Breast epithelium (tissue), 4 donors: ENCODE measurements around the gene PPP6C. TPM values are rescaled to one million over a fixed set of nuclear protein-coding genes. Genes with fewer than 3 reads are reported as not detected.

ENCODE experiments used
- DNase-seq, 2 donors: peaks; one replicate each; pipeline ENCODE4 v3.0.0-alpha.2; 2019; ENCODE audit warnings: low spot score in 2 of 2
- H3K27ac ChIP-seq, 2 donors: fragments of 200-600 bp; sonication (generic) in 1 of 2; one replicate each; pipeline ENCODE4 v1.5.1; 2016 to 2019; ENCODE audit warnings: mild to moderate bottlenecking in 1 of 2
- H3K27me3 ChIP-seq, 2 donors: fragments of 200-600 bp; sonication (generic) in 1 of 2; one replicate each; pipeline versions ENCODE4 v1.5.1 to v1.6.0; 2017 to 2019; ENCODE audit warnings: control low read depth in 1 of 2, mild to moderate bottlenecking in 1 of 2
- H3K36me3 ChIP-seq: fragments of 200-600 bp; one replicate; pipeline ENCODE4 v1.5.1; 2019
- H3K4me1 ChIP-seq, 2 donors: fragments of 200-600 bp; sonication (generic); one replicate each; pipeline ENCODE4 v1.5.1; 2016 to 2019; ENCODE audit warnings: control low read depth in 1 of 2
- H3K4me3 ChIP-seq, 3 donors: fragments of 200-600 bp; sonication (generic); 1 replicate in 2 of 3; 2 replicates in 1 of 3; pipeline ENCODE4 v1.5.1; 2016 to 2019; ENCODE audit warnings: mild to moderate bottlenecking in 3 of 3, moderate library complexity in 2 of 3
- H3K9me3 ChIP-seq, 2 donors: fragments of 200-600 bp; sonication (generic) in 1 of 2; one replicate each; pipeline ENCODE4 v1.5.1; 2016 to 2019; ENCODE audit warnings: control low read depth in 1 of 2
- CTCF ChIP-seq, 3 donors: fragments of 450-650 bp; IDR thresholded peaks; one replicate each; pipeline ENCODE4 v1.5.1; 2016 to 2017; ENCODE audit warnings: antibody characterized with exemption in 3 of 3, mild to moderate bottlenecking in 3 of 3, moderate library complexity in 3 of 3
- POLR2A ChIP-seq: fragments of 450-650 bp; IDR thresholded peaks from one replicate; pipeline ENCODE4 v1.6.1; 2016; ENCODE audit warnings: antibody characterized with exemption, mild to moderate bottlenecking, moderate library complexity
- POLR2AphosphoS5 ChIP-seq, 3 donors: sonication (generic); formaldehyde crosslinking; IDR thresholded peaks; one replicate each; pipeline ENCODE4 v1.6.1; 2017; ENCODE audit warnings: antibody characterized with exemption in 3 of 3
- intact Hi-C: fragments of 100-400 bp; cut with DNase I; formaldehyde crosslinking; loops from one replicate; pipeline ENCODE4 v1.15.1; 2023; ENCODE audit warnings: low total_unique reads
- total RNA-seq, 3 donors: library from RNA; depleted of rRNA; stranded (reverse); fragments of >200 nt; gene quantifications; one replicate each; pipeline ENCODE4 v1.1.0, GENCODE V29; 2016

PPP6C gene
- total RNA-seq, 3 donors from 2014 or later: 34.4 to 50.2 (median 42.1) TPM

GRCh38 chr9:125150349-125151245, 39.0 kb downstream of the PPP6C start:
- no peak overlapping the region for H3K4me3 ChIP-seq
- no peaks in the 10 kb centered on the region for H3K4me1 ChIP-seq
- H3K9me3 ChIP-seq: no peaks in the 10 kb centered on the region
- no peaks in the 10 kb centered on the region for H3K27me3 ChIP-seq
- intact Hi-C loops: no loop called here
- H3K36me3 ChIP-seq: no peaks in the 10 kb centered on the region
- DNase-seq: no peak
- no peak overlapping the region for H3K27ac ChIP-seq
- no peak for TF ChIP-seq CTCF (IDR thresholded peaks at IDR 0.05)
- TF ChIP-seq POLR2AphosphoS5 (IDR thresholded peaks at IDR 0.05): no peak
- TF ChIP-seq POLR2A: no peak

- TF ChIP-seq POLR2AphosphoS5 (IDR thresholded peaks at IDR 0.05) (no peak), POLR2A (no peak), CTCF (IDR thresholded peaks at IDR 0.05) (no peak)
- Histone ChIP-seq H3K27ac (no peak overlapping the region), H3K4me1 (no peaks in the 10 kb centered on the region), H3K27me3 (no peaks in the 10 kb centered on the region), H3K4me3 (no peak overlapping the region), H3K36me3 (no peaks in the 10 kb centered on the region), H3K9me3 (no peaks in the 10 kb centered on the region)
- no peak for DNase-seq
- intact Hi-C loops: no loop called here
Observed at GRCh38 chr9:125147401-125147951, 42.1 kb downstream of the PPP6C start.

- no peak overlapping the region for H3K27ac ChIP-seq
Observed at GRCh38 chr9:125146247-125146646, 43.4 kb downstream of the PPP6C start.

GRCh38 chr9:125145425-125145824, 44.2 kb downstream of the PPP6C start:
- Histone ChIP-seq H3K27ac (no peak overlapping the region), H3K4me3 (no peak overlapping the region), H3K4me1 (no peaks in the 10 kb centered on the region), H3K9me3 (no peaks in the 10 kb centered on the region), H3K36me3 (no peaks in the 10 kb centered on the region), H3K27me3 (no peaks in the 10 kb centered on the region)
- intact Hi-C loops: no loop called here
- no peak for DNase-seq
- TF ChIP-seq POLR2A (no peak), CTCF (IDR thresholded peaks at IDR 0.05) (no peak), POLR2AphosphoS5 (IDR thresholded peaks at IDR 0.05) (no peak)

More at GRCh38 chr9:125146247-125146646, 43.4 kb downstream of the PPP6C start:
- Histone ChIP-seq H3K9me3 (no peaks in the 10 kb centered on the region), H3K4me3 (no peak overlapping the region), H3K27me3 (no peaks in the 10 kb centered on the region), H3K4me1 (no peaks in the 10 kb centered on the region), H3K36me3 (no peaks in the 10 kb centered on the region)
- TF ChIP-seq POLR2A: no peak
- TF ChIP-seq POLR2AphosphoS5 (IDR thresholded peaks at IDR 0.05): no peak
- TF ChIP-seq CTCF (IDR thresholded peaks at IDR 0.05): no peak
- no peak for DNase-seq
- intact Hi-C loops: no loop called here

GRCh38 chr9:125143377-125144090, 46.1 kb downstream of the PPP6C start, which contains the start of gene SCAI:
Gene SCAI (minus strand): TSS chr9:125143528. CDS start chr9:125143437, 91 bp downstream.
- TF ChIP-seq CTCF (IDR thresholded peaks at IDR 0.05) (peak; percentile 100), POLR2AphosphoS5 (IDR thresholded peaks at IDR 0.05) (peak in 2 of 3 donors; percentile 50 to 62), POLR2A (no peak)
- no peaks in the 10 kb centered on the region for H3K4me1 ChIP-seq
- H3K27ac ChIP-seq: peak within 1 kb of the TSS; percentile 74 to 78
- no peaks in the 10 kb centered on the region for H3K36me3 ChIP-seq
- H3K9me3 ChIP-seq: no peaks in the 10 kb centered on the region
- peak; percentile 99 for DNase-seq
- H3K4me3 ChIP-seq: peak within 1 kb of the TSS; percentile 79 to 90 (median 87)
- intact Hi-C loops: no loop called here
- no peaks in the 10 kb centered on the region for H3K27me3 ChIP-seq
